RPMI7951 (cell line): ENCODE results near the gene NFYC. TPM values are rescaled to one million over a fixed set of nuclear protein-coding genes. Genes with fewer than 3 reads are reported as not detected.

Experiments
- total RNA-seq: library from RNA; depleted of rRNA; stranded (reverse); fragments of >200 nt; shearing (Covaris generic); gene quantifications from 2 replicates; pipeline ENCODE4 v1.2.3, GENCODE V29; 2014; rRNA removed

The NFYC gene
- total RNA-seq, 1 experiment from 2014 or later = 26.1 TPM

Other genes starting within 250 kb of the NFYC start
- gene ZFP69B, start 241.2 kb upstream of the NFYC start, total RNA-seq = 2.8 and 3.1 TPM in 2 replicates
- 4.9 and 6.3 TPM in 2 replicates for gene ZFP69, start 214.4 kb upstream of the NFYC start, total RNA-seq
- gene EXO5, start 182.9 kb upstream of the NFYC start, total RNA-seq = 11.5 and 15.3 TPM in 2 replicates
- 7.6 and 9.7 TPM in 2 replicates for gene ZNF684, start 160.1 kb upstream of the NFYC start, total RNA-seq
- 0.84 and 2.1 TPM in 2 replicates for gene RIMS3, start 26.0 kb upstream of the NFYC start, total RNA-seq
- not detected in 2 replicates for gene KCNQ4, start 92.1 kb downstream of the NFYC start, total RNA-seq
- gene CITED4, start 170.7 kb downstream of the NFYC start, total RNA-seq = 0.72 and 1.1 TPM in 2 replicates